Common myeloid progenitor, CD34-positive (primary cell): ENCODE measurements around the gene GTF2H2C.
"Not testable (repeated sequence)": the region's sequence is repeated elsewhere in the genome, so short reads cannot be mapped to it uniquely, and the experiment has no call there.

ENCODE experiments used
- CTCF ChIA-PET: fragments of 350-600 bp; sonication (Branson Sonifier 250); formaldehyde crosslinking; loops from one replicate; lab custom pipeline; 2021; ENCODE audit warnings: antibody characterized with exemption; lab: Charles Lee
- POLR2A ChIA-PET: fragments of 350-600 bp; sonication (Branson Sonifier 250); formaldehyde crosslinking; loops from one replicate; lab custom pipeline; 2021; ENCODE audit warnings: antibody characterized with exemption; lab: Charles Lee
- DNase-seq, 3 donors: peaks; one replicate each; pipeline versions ENCODE4 v3.0.0 to v3.0.0-alpha.2; 2013
- H3K27ac ChIP-seq, 2 experiments: 1 replicate in 1 of 2; 2 replicates in 1 of 2; pipeline ENCODE4 v1.7.0; 2013; ENCODE audit warnings: inconsistent platforms in 2 of 2, low read length in 2 of 2, mild to moderate bottlenecking in 2 of 2, low read depth in 1 of 2, moderate library complexity in 1 of 2; ENCODE audit not compliant: severe bottlenecking in 2 of 2, insufficient read depth in 1 of 2, poor library complexity in 1 of 2
- H3K27me3 ChIP-seq, 5 experiments: replicated peaks in 2 of 5; 1 replicate in 3 of 5; 2 replicates in 2 of 5; pipeline versions ENCODE4 v1.6.1 to v1.7.0; 2013; ENCODE audit warnings: low read length in 4 of 5, mild to moderate bottlenecking in 2 of 5, moderate library complexity in 2 of 5, inconsistent platforms in 1 of 5; ENCODE audit not compliant: insufficient read depth in 5 of 5, control insufficient read depth in 4 of 5
- H3K36me3 ChIP-seq, 4 experiments: 1 replicate in 2 of 4; 2 replicates in 2 of 4; pipeline versions ENCODE4 v1.6.1 to v1.7.0; 2013; ENCODE audit warnings: low read length in 3 of 4, control low read depth in 1 of 4, mild to moderate bottlenecking in 1 of 4; ENCODE audit not compliant: control insufficient read depth in 4 of 4, insufficient read depth in 4 of 4
- H3K4me1 ChIP-seq, 4 experiments: 1 replicate in 3 of 4; 2 replicates in 1 of 4; pipeline versions ENCODE4 v1.6.1 to v1.7.1; 2013; ENCODE audit warnings: low read length in 3 of 4, mild to moderate bottlenecking in 3 of 4, control low read depth in 1 of 4, inconsistent platforms in 1 of 4, moderate library complexity in 1 of 4; ENCODE audit not compliant: control insufficient read depth in 4 of 4, insufficient read depth in 4 of 4; ENCODE audit errors: control extremely low read depth in 1 of 4
- H3K4me3 ChIP-seq, 7 experiments: 1 replicate in 4 of 7; 2 replicates in 3 of 7; pipeline versions ENCODE4 v1.5.1 to v1.7.0; 2013; ENCODE audit warnings: mild to moderate bottlenecking in 7 of 7, low read length in 6 of 7, moderate library complexity in 6 of 7, inconsistent platforms in 2 of 7, low read depth in 2 of 7, control low read depth in 1 of 7; ENCODE audit not compliant: insufficient read depth in 4 of 7, control insufficient read depth in 1 of 7; ENCODE audit errors: extremely low read depth in 1 of 7
- H3K9me3 ChIP-seq, 5 experiments: 1 replicate in 4 of 5; 2 replicates in 1 of 5; pipeline versions ENCODE4 v1.6.1 to v1.7.1; 2013; ENCODE audit warnings: low read length in 4 of 5, mild to moderate bottlenecking in 2 of 5, inconsistent platforms in 1 of 5, low read depth in 1 of 5, moderate library complexity in 1 of 5; ENCODE audit not compliant: control insufficient read depth in 4 of 5, insufficient read depth in 2 of 5; ENCODE audit errors: control extremely low read depth in 1 of 5
- WGBS: methylation state at CpG from one replicate; pipeline ENCODE4 v1.1.5; 2013; ENCODE audit not compliant: insufficient coverage; 5-methylcytosine and 5-hydroxymethylcytosine counted together

GTF2H2C gene

GRCh38 chr5:69566172-69566571 lies 6.2 kb downstream of the GTF2H2C start:
- H3K36me3 ChIP-seq, DNase-seq, H3K27me3 ChIP-seq, H3K4me3 ChIP-seq, H3K27ac ChIP-seq, H3K4me1 ChIP-seq, H3K9me3 ChIP-seq, CTCF ChIA-PET, POLR2A ChIA-PET: not testable (repeated sequence)
- WGBS = no CpG with 5 or more reads among the region's 2 CpGs

- H3K4me3 ChIP-seq, POLR2A ChIA-PET, H3K27me3 ChIP-seq, H3K27ac ChIP-seq, CTCF ChIA-PET, DNase-seq, H3K4me1 ChIP-seq, H3K36me3 ChIP-seq, H3K9me3 ChIP-seq: not testable (repeated sequence)
- WGBS = no CpG with 5 or more reads among the region's 2 CpGs
Measured at GRCh38 chr5:69568072-69568471, 8.1 kb downstream of the GTF2H2C start.

- H3K9me3 ChIP-seq, H3K27me3 ChIP-seq, H3K36me3 ChIP-seq, H3K4me3 ChIP-seq, POLR2A ChIA-PET, CTCF ChIA-PET, H3K4me1 ChIP-seq, H3K27ac ChIP-seq, DNase-seq: not testable (repeated sequence)
- no CpG with 5 or more reads among the region's 2 CpGs for WGBS
Measured at GRCh38 chr5:69583356-69583755, 23.4 kb downstream of the GTF2H2C start.

- H3K4me1 ChIP-seq, CTCF ChIA-PET, H3K27ac ChIP-seq, H3K27me3 ChIP-seq, POLR2A ChIA-PET, H3K9me3 ChIP-seq, H3K4me3 ChIP-seq, DNase-seq, H3K36me3 ChIP-seq: not testable (repeated sequence)
- WGBS = no CpG with 5 or more reads among the region's 7 CpGs
Measured at GRCh38 chr5:69596114-69596840, 36.3 kb downstream of the GTF2H2C start.

- POLR2A ChIA-PET, DNase-seq, H3K27ac ChIP-seq, H3K27me3 ChIP-seq, CTCF ChIA-PET, H3K4me1 ChIP-seq, H3K9me3 ChIP-seq, H3K36me3 ChIP-seq, H3K4me3 ChIP-seq: not testable (repeated sequence)
- no CpG with 5 or more reads among the region's 6 CpGs for WGBS
Measured at GRCh38 chr5:69601947-69602346, 42.0 kb downstream of the GTF2H2C start.

- H3K27me3 ChIP-seq, DNase-seq, H3K4me1 ChIP-seq, H3K36me3 ChIP-seq, H3K9me3 ChIP-seq, POLR2A ChIA-PET, CTCF ChIA-PET, H3K27ac ChIP-seq, H3K4me3 ChIP-seq: not testable (repeated sequence)
- WGBS = no CpG with 5 or more reads among the region's 6 CpGs
Measured at GRCh38 chr5:69606839-69607238, 46.8 kb downstream of the GTF2H2C start.

- CTCF ChIA-PET, POLR2A ChIA-PET, H3K27ac ChIP-seq, H3K9me3 ChIP-seq, DNase-seq, H3K4me3 ChIP-seq, H3K36me3 ChIP-seq, H3K4me1 ChIP-seq, H3K27me3 ChIP-seq: not testable (repeated sequence)
- no CpG with 5 or more reads among the region's 1 CpG for WGBS
Measured at GRCh38 chr5:69607750-69608149, 47.8 kb downstream of the GTF2H2C start.
